ENCODE data around the gene DYNLL2. TPM values are rescaled to one million over a fixed set of nuclear protein-coding genes. Genes with fewer than 3 reads are reported as not detected.
"Not testable (repeated sequence)": the region's sequence is repeated elsewhere in the genome, so short reads cannot be mapped to it uniquely, and the experiment has no call there.

Gene DYNLL2
- polyA plus RNA-seq, 3 donors from 2014 or later, result 0.53 to 1.1 (median 0.90) TPM

GRCh38 chr17:58052945-58053715 lies 30.1 kb upstream of the DYNLL2 start:
- H3K36me3 Mint-ChIP-seq, result no peaks in the 10 kb centered on the region
- H3K9me3 Mint-ChIP-seq, result no peaks in the 10 kb centered on the region
- H3K27ac Mint-ChIP-seq, result no peak overlapping the region
- H3K4me1 Mint-ChIP-seq, result peaks cover 9 to 22% of the 10 kb centered on the region in 2 donors
- DNase-seq, result no peak
- peaks cover 0 to 15% (median 0%) of the 10 kb centered on the region in 3 donors for H3K27me3 Mint-ChIP-seq (ENCODE audit: low read depth in 3 of 3)
- no peak overlapping the region for H3K4me3 Mint-ChIP-seq

DNA sequence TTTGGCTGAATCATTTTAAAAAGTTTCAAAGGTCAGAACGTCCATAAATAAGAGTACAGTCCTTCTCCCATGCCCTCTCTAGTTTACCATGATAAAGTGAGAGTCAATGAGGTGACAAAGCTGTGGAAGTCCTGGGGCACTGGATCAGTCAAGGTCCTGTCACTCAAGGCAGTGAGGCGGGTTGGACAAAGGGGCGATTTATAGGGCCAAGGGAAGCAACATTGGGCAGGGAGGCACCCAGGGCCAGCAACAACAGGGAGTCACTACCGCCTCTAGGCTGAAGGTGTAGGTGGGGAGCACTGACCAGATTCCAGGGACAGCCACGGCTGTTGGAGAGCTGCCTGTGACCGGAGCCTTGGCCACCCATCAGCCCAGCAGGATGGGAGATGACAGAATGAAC lies 28.6 kb upstream of the DYNLL2 start:
- Mint-ChIP-seq H3K9me3 (no peaks in the 10 kb centered on the region), H3K27me3 (ENCODE audit: low read depth in 3 of 3) (peaks cover 0 to 16% (median 4%) of the 10 kb centered on the region in 3 donors), H3K36me3 (no peaks in the 10 kb centered on the region), H3K27ac (no peak overlapping the region), H3K4me1 (peaks cover 9 to 22% of the 10 kb centered on the region in 2 donors), H3K4me3 (no peak overlapping the region)
- no peak for DNase-seq

DNA sequence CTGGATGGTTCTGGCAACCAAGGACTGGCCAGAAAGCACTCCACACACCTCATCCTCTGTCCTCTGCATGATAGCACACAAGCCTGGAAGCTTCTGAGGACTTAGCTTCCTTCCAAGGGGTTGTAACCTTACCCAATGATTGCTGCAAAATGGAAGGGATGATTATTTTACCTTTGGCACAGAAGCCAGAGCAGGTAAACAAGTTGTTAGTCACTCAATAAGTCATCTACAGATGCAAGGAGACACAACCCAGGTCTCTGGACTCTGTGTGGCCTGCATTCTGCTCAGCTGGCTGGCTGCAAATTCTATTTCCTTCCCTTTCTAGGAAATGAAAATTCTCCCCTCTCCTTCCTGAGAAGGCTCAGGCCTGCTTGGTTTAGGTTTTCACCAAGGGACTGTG lies 26.7 kb upstream of the DYNLL2 start:
- Mint-ChIP-seq H3K4me3 (no peak overlapping the region), H3K9me3 (no peaks in the 10 kb centered on the region), H3K27ac (no peak overlapping the region), H3K4me1 (peaks cover 9 to 22% of the 10 kb centered on the region in 2 donors), H3K36me3 (no peaks in the 10 kb centered on the region), H3K27me3 (ENCODE audit: low read depth in 3 of 3) (peaks cover 0 to 10% (median 4%) of the 10 kb centered on the region in 3 donors)
- no peak for DNase-seq

- no peak for DNase-seq
- Mint-ChIP-seq H3K27ac (no peak overlapping the region), H3K27me3 (ENCODE audit: low read depth in 3 of 3) (peaks cover 2 to 10% (median 4%) of the 10 kb centered on the region in 3 donors), H3K9me3 (no peaks in the 10 kb centered on the region), H3K4me3 (no peak overlapping the region), H3K36me3 (no peaks in the 10 kb centered on the region), H3K4me1 (peaks cover 5 to 9% of the 10 kb centered on the region in 2 donors)
Measured at GRCh38 chr17:58059141-58059540, 24.1 kb upstream of the DYNLL2 start.

DNA sequence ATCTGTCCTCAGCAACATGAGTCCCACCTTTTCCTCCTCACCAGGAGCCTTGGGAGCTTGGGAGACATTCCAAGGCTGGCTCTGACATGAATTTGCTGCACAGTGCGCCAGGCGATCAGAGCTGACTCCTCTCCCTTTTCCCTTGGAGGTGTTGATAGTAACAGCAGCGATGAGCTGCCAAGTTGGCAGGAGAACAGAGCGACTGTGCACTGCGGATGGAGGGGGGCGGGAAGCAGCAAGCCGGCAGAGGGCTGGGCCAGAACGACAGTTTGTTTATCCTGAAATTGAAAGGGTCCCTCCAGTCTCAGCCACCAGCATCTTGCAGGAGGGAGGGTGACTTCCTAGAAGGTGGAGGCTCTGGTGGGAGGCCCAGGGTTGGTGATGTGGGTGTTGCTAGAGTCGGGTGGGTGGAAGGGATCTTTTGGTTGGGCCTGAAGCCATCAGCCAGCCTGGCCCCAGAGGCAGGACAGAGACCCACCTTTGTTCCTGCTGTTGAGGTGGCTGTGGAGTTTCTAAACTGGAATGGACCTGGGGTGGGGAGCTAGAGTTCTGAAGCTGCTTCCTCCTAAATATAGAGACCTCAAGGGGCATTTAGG lies 22.5 kb upstream of the DYNLL2 start:
- H3K27ac Mint-ChIP-seq, result no peak overlapping the region
- H3K9me3 Mint-ChIP-seq, result no peaks in the 10 kb centered on the region
- no peak overlapping the region for H3K4me3 Mint-ChIP-seq
- no peaks in the 10 kb centered on the region for H3K36me3 Mint-ChIP-seq
- no peak for DNase-seq
- H3K27me3 Mint-ChIP-seq (ENCODE audit: low read depth in 3 of 3), result peaks cover 2 to 7% (median 4%) of the 10 kb centered on the region in 3 donors
- no peaks in the 10 kb centered on the region for H3K4me1 Mint-ChIP-seq

GRCh38 chr17:58061672-58062071 lies 21.5 kb upstream of the DYNLL2 start:
- no peak for DNase-seq
- H3K27me3 Mint-ChIP-seq (ENCODE audit: low read depth in 3 of 3), result peaks cover 2 to 7% (median 4%) of the 10 kb centered on the region in 3 donors
- no peak overlapping the region for H3K4me3 Mint-ChIP-seq
- no peaks in the 10 kb centered on the region for H3K4me1 Mint-ChIP-seq
- no peaks in the 10 kb centered on the region for H3K36me3 Mint-ChIP-seq
- H3K27ac Mint-ChIP-seq, result no peak overlapping the region
- H3K9me3 Mint-ChIP-seq, result no peaks in the 10 kb centered on the region

DNA sequence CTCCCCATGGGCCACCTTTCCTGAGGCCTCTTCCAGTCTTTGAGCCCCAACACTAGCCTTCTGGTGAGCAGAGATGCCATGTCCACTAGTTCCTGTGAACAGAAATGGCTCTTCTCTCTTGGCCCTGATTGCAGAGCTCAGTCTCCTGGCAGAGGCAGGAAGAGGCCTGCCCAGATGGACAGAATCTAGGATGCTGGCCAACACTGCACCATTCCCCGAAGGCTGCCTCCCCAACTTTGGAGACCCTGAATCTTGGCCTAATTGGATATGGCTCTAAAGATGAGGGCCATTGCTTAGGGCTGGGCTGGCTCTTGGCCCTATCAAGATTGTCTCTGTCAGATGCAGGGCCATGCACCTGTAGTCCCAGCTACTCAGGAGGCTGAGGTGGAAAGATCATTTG lies 18.0 kb upstream of the DYNLL2 start:
- Mint-ChIP-seq H3K27me3 (ENCODE audit: low read depth in 3 of 3) (peaks cover 2 to 9% (median 5%) of the 10 kb centered on the region in 3 donors), H3K4me1 (no peaks in the 10 kb centered on the region), H3K27ac (no peak overlapping the region), H3K4me3 (no peak overlapping the region), H3K36me3 (no peaks in the 10 kb centered on the region), H3K9me3 (no peaks in the 10 kb centered on the region)
- DNase-seq, result no peak

DNA sequence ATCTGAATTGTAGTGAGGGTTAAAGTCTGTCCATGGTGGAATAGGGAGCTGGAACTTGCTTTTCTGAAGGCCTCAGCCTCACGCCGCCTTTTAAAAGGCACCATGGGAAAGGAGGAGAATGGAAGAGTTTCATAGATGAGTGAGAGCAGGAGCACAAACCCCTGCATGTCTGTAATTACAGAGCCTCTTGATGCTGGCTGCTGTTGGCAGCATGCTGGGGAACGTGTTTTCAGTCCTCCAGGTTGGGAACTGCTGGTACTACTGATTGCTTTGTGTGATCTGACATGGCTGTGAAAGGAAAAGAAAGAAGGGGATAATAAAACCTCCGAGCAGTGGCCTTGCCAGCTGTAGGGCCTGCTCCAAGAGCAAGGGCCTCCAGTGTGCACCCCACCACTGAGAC lies 16.8 kb upstream of the DYNLL2 start:
- Mint-ChIP-seq H3K4me3 (no peak overlapping the region), H3K4me1 (no peaks in the 10 kb centered on the region), H3K27me3 (ENCODE audit: low read depth in 3 of 3) (peaks cover 8 to 12% (median 11%) of the 10 kb centered on the region in 3 donors), H3K36me3 (no peaks in the 10 kb centered on the region), H3K27ac (no peak overlapping the region), H3K9me3 (no peaks in the 10 kb centered on the region)
- no peak for DNase-seq

GRCh38 chr17:58072862-58073261 lies 10.4 kb upstream of the DYNLL2 start:
- Mint-ChIP-seq H3K27me3 (ENCODE audit: low read depth in 3 of 3) (peaks cover 8 to 14% (median 14%) of the 10 kb centered on the region in 3 donors), H3K27ac (no peak overlapping the region), H3K4me3 (no peak overlapping the region), H3K4me1 (no peaks in the 10 kb centered on the region), H3K9me3 (no peaks in the 10 kb centered on the region), H3K36me3 (no peaks in the 10 kb centered on the region)
- DNase-seq, result no peak

GRCh38 chr17:58073266-58073665 lies 10.0 kb upstream of the DYNLL2 start:
- H3K27me3 Mint-ChIP-seq (ENCODE audit: low read depth in 3 of 3), result peaks cover 8 to 15% (median 14%) of the 10 kb centered on the region in 3 donors
- H3K9me3 Mint-ChIP-seq, DNase-seq, H3K4me3 Mint-ChIP-seq, H3K4me1 Mint-ChIP-seq, H3K27ac Mint-ChIP-seq, H3K36me3 Mint-ChIP-seq: not testable (repeated sequence)

GRCh38 chr17:58074406-58074805 lies 8.8 kb upstream of the DYNLL2 start:
- not testable (repeated sequence) for H3K4me3 Mint-ChIP-seq, DNase-seq
- H3K27me3 Mint-ChIP-seq (ENCODE audit: low read depth in 3 of 3), result peaks cover 12 to 16% (median 13%) of the 10 kb centered on the region in 3 donors

DNA sequence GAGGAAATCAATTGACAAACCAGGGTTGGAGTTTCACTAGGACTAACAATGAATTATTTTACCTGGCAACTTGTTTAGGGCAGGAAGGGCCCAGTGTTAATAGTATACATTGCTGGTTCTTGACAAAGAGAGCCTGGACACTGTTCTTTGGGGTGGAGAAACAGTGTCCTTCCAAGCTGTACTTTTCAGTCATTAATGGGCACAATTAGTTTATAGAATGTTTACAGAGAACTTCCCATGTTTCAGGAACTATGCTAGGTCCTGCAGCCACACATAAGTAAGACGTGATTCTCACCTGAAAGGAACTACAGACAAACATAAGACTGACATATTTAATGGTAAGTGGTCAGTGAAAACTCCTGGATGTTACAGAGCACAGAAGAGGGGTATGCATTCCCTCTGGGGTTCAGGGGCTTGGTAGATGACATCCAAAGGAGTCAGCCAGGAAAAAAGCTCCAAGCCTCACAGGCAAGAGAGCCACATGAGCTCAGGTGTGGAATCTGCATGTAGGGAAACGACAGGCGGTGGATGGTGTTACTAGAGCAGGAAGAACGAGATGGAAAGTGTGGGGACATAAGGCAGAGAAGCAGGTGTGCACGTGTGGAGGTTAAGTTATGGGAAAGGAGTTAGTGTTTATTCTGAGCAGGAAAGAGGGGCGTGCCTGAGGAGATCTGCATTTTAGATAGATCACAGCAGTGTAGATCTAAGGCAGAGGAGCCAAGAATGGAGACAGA lies 3.8 kb upstream of the DYNLL2 start:
- Mint-ChIP-seq H3K4me3 (no peak overlapping the region), H3K4me1 (peaks cover 3 to 13% of the 10 kb centered on the region in 2 donors)

More at GRCh38 chr17:58074406-58074805, 8.8 kb upstream of the DYNLL2 start:
- H3K36me3 Mint-ChIP-seq, H3K4me1 Mint-ChIP-seq, H3K27ac Mint-ChIP-seq, H3K9me3 Mint-ChIP-seq: not testable (repeated sequence)

GRCh38 chr17:58081646-58082340 lies 1.4 kb upstream of the DYNLL2 start:
- H3K27me3 Mint-ChIP-seq (ENCODE audit: low read depth in 3 of 3), result peaks cover 2 to 10% (median 5%) of the 10 kb centered on the region in 3 donors
- H3K9me3 Mint-ChIP-seq, result peaks cover 0 to 2% (median 0%) of the 10 kb centered on the region in 6 donors
- H3K36me3 Mint-ChIP-seq, result peaks cover 0 to under 1% (median under 1%) of the 10 kb centered on the region in 3 donors
- DNase-seq, result no peak
- H3K4me3 Mint-ChIP-seq, result peak overlapping the region; percentile 40 to 71 (median 57)
- peaks cover 26 to 33% of the 10 kb centered on the region in 2 donors for H3K4me1 Mint-ChIP-seq
- peak overlapping the region in 4 of 6 donors; percentile 51 to 73 (median 64) for H3K27ac Mint-ChIP-seq

More for the DNA sequence above, 3.8 kb upstream of the DYNLL2 start:
- Mint-ChIP-seq H3K9me3 (peaks cover 0 to 2% (median 0%) of the 10 kb centered on the region in 6 donors), H3K27me3 (ENCODE audit: low read depth in 3 of 3) (peaks cover 6 to 10% (median 7%) of the 10 kb centered on the region in 3 donors), H3K27ac (no peak overlapping the region), H3K36me3 (no peaks in the 10 kb centered on the region)
- no peak for DNase-seq

Data from immature natural killer cell (primary cell).